ENCODE data around the gene FLNB.

DNA sequence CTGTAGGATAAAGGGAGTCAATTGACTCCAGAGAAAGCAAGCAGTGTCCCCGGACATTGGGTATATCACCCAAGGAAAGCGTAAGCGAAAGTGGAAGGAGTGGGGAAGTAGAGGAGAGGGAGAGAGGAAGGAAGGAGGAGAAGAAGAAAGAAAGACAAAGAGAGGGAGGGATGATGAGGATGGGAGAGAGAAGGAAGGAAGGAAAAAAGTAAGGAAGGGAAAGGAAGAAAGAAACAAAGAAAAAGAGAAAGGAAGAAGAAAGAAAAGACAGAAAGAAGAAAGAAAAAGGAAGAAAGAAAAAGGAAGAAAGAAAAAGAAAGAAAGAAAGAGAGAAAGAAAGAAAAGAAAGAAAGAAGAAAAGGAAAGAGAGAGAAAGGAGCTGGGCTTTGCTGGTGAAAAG lies 201.7 kb downstream of the FLNB start:
- TF ChIP-seq, protein P1, sequence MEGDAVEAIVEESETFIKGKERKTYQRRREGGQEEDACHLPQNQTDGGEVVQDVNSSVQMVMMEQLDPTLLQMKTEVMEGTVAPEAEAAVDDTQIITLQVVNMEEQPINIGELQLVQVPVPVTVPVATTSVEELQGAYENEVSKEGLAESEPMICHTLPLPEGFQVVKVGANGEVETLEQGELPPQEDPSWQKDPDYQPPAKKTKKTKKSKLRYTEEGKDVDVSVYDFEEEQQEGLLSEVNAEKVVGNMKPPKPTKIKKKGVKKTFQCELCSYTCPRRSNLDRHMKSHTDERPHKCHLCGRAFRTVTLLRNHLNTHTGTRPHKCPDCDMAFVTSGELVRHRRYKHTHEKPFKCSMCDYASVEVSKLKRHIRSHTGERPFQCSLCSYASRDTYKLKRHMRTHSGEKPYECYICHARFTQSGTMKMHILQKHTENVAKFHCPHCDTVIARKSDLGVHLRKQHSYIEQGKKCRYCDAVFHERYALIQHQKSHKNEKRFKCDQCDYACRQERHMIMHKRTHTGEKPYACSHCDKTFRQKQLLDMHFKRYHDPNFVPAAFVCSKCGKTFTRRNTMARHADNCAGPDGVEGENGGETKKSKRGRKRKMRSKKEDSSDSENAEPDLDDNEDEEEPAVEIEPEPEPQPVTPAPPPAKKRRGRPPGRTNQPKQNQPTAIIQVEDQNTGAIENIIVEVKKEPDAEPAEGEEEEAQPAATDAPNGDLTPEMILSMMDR (IDR thresholded peaks at IDR 0.05; ENCODE audit: poor library complexity, severe bottlenecking), result no peak
- no peak for TF ChIP-seq EP300 (conservative IDR thresholded peaks at IDR 0.05; ENCODE audit: poor library complexity, severe bottlenecking)
